SK-N-SH treated with all-trans-retinoic acid at 6 μM for 48 hours (cell line): ENCODE data around the gene PHB1.

Experiments used
- ATAC-seq: fragments of 200-7000 bp; cut with Tn5 transposase; 3 replicates; pipeline ENCODE4 v1.9.1; 2020; ENCODE audit warnings: mild to moderate bottlenecking, moderate library complexity
- ARNTL ChIP-seq: fragments of 450-650 bp; formaldehyde crosslinking; IDR thresholded peaks from 2 replicates; pipeline ENCODE4 v1.5.0; 2020; ENCODE audit warnings: low read depth, mild to moderate bottlenecking, moderate library complexity, borderline replicate concordance
- CREB5 ChIP-seq: fragments of 250-450 bp; sonication (Bioruptor Pico); IDR thresholded peaks from 2 replicates; pipeline ENCODE4 v1.5.1; 2020; ENCODE audit warnings: low read depth, mild to moderate bottlenecking, moderate library complexity
- CSRNP3 ChIP-seq: fragments of 250-450 bp; sonication (Bioruptor Pico); IDR thresholded peaks from 2 replicates; pipeline ENCODE4 v1.5.1; 2021; ENCODE audit warnings: mild to moderate bottlenecking, moderate library complexity
- ESRRG ChIP-seq: fragments of 250-450 bp; sonication (Bioruptor Pico); IDR thresholded peaks from 2 replicates; pipeline ENCODE4 v1.6.1; 2021; ENCODE audit warnings: mild to moderate bottlenecking
- ISL1 ChIP-seq: fragments of 250-450 bp; sonication (Bioruptor Pico); IDR thresholded peaks from 2 replicates; pipeline ENCODE4 v2.1.2; 2022; ENCODE audit warnings: mild to moderate bottlenecking, moderate library complexity
- PATZ1 ChIP-seq: fragments of 250-450 bp; sonication (Bioruptor Pico); IDR thresholded peaks from 2 replicates; pipeline ENCODE4 v1.8.0; 2020; ENCODE audit warnings: mild to moderate bottlenecking, moderate library complexity, borderline replicate concordance
- PPARA ChIP-seq: fragments of 250-450 bp; sonication (Bioruptor Pico); IDR thresholded peaks from 2 replicates; pipeline ENCODE4 v1.5.0; 2020; ENCODE audit warnings: mild to moderate bottlenecking, borderline replicate concordance
- RARB ChIP-seq: fragments of 250-450 bp; sonication (Bioruptor Pico); IDR thresholded peaks from 2 replicates; pipeline ENCODE4 v1.8.0; 2021; ENCODE audit warnings: mild to moderate bottlenecking, moderate library complexity
- TCF4 ChIP-seq: fragments of 250-450 bp; sonication (Bioruptor Pico); IDR thresholded peaks from 2 replicates; pipeline ENCODE4 v1.8.0; 2021; ENCODE audit warnings: mild to moderate bottlenecking, moderate library complexity, borderline replicate concordance
- TSHZ2 ChIP-seq: fragments of 250-450 bp; sonication (Bioruptor Pico); IDR thresholded peaks from 2 replicates; pipeline ENCODE4 v1.5.0; 2020; ENCODE audit warnings: mild to moderate bottlenecking, moderate library complexity
- ZFP3 ChIP-seq: fragments of 250-450 bp; sonication (Bioruptor Pico); IDR thresholded peaks from 2 replicates; pipeline ENCODE4 v1.5.0; 2020; ENCODE audit warnings: mild to moderate bottlenecking, moderate library complexity
- ZFP30 ChIP-seq: fragments of 450-650 bp; formaldehyde crosslinking; IDR thresholded peaks from 2 replicates; pipeline ENCODE4 v1.5.0; 2022; ENCODE audit warnings: mild to moderate bottlenecking, moderate library complexity

The PHB1 gene

GRCh38 chr17:49356320-49356719 is 58.4 kb downstream of the PHB1 start:
- ATAC-seq, result no peak
- TF ChIP-seq PATZ1 (no peak), ESRRG (CRISPR knock-in tag) (no peak), ARNTL (CRISPR knock-in tag) (no peak), CREB5 (no peak), TCF4 (CRISPR knock-in tag) (no peak), CSRNP3 (CRISPR knock-in tag) (no peak), ZFP3 (CRISPR knock-in tag) (no peak), ZFP30 (CRISPR knock-in tag) (no peak), PPARA (no peak), RARB (CRISPR knock-in tag) (no peak), TSHZ2 (no peak), ISL1 (CRISPR knock-in tag) (no peak)
